HEK293 (cell line): ENCODE measurements around the gene TRAF3.

Experiments used
- ZNF311 ChIP-seq: fragments of 450-650 bp; formaldehyde crosslinking; IDR thresholded peaks from 2 replicates; pipeline ENCODE4 v1.5.1; 2017; ENCODE audit warnings: missing biosample characterization, missing genetic modification characterization, borderline replicate concordance
- ZNF768 ChIP-seq: fragments of 450-650 bp; formaldehyde crosslinking; IDR thresholded peaks from 2 replicates; pipeline ENCODE4 v1.5.1; 2018; ENCODE audit warnings: missing biosample characterization, mild to moderate bottlenecking, missing genetic modification characterization
- TF ChIP-seq, protein P1 (sequence below): fragments of 450-650 bp; formaldehyde crosslinking; IDR thresholded peaks from 2 replicates; pipeline ENCODE4 v1.5.1; 2016; ENCODE audit warnings: missing biosample characterization, missing genetic modification characterization

GRCh38 chr14:102883089-102883541 is 105.9 kb downstream of the TRAF3 start:
- no peak for TF ChIP-seq ZNF768 (tag by site-specific recombination)
- TF ChIP-seq, protein P1, sequence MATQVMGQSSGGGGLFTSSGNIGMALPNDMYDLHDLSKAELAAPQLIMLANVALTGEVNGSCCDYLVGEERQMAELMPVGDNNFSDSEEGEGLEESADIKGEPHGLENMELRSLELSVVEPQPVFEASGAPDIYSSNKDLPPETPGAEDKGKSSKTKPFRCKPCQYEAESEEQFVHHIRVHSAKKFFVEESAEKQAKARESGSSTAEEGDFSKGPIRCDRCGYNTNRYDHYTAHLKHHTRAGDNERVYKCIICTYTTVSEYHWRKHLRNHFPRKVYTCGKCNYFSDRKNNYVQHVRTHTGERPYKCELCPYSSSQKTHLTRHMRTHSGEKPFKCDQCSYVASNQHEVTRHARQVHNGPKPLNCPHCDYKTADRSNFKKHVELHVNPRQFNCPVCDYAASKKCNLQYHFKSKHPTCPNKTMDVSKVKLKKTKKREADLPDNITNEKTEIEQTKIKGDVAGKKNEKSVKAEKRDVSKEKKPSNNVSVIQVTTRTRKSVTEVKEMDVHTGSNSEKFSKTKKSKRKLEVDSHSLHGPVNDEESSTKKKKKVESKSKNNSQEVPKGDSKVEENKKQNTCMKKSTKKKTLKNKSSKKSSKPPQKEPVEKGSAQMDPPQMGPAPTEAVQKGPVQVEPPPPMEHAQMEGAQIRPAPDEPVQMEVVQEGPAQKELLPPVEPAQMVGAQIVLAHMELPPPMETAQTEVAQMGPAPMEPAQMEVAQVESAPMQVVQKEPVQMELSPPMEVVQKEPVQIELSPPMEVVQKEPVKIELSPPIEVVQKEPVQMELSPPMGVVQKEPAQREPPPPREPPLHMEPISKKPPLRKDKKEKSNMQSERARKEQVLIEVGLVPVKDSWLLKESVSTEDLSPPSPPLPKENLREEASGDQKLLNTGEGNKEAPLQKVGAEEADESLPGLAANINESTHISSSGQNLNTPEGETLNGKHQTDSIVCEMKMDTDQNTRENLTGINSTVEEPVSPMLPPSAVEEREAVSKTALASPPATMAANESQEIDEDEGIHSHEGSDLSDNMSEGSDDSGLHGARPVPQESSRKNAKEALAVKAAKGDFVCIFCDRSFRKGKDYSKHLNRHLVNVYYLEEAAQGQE = no peak
- TF ChIP-seq ZNF311 (tag by site-specific recombination) = no peak
